GM23338 (cell line): Measurements from ENCODE around the gene KDM6A. TPM values are rescaled to one million over a fixed set of nuclear protein-coding genes. Genes with fewer than 3 reads are reported as not detected.

Experiments
- ATAC-seq: fragments of 200-7000 bp; cut with Tn5 transposase; 3 replicates; pipeline ENCODE4 v1.9.1; 2020
- DNase-seq: peaks from one replicate; pipeline ENCODE4 v3.0.0-alpha.2; 2015; ENCODE audit warnings: low spot score
- H2AFZ ChIP-seq: fragments of 200-600 bp; sonication (generic); 2 replicates; pipeline ENCODE4 v1.8.0; 2016; ENCODE audit warnings: antibody characterized with exemption, mild to moderate bottlenecking, moderate library complexity
- H3F3A ChIP-seq: fragments of 200-600 bp; sonication (generic); replicated peaks from 2 replicates; pipeline ENCODE4 v1.8.0; 2017; ENCODE audit warnings: antibody characterized with exemption, mixed run types, low read depth
- H3K27ac ChIP-seq: fragments of 200-600 bp; sonication (generic); 2 replicates; pipeline ENCODE4 v1.6.1; 2016; ENCODE audit warnings: low read depth
- H3K27me3 ChIP-seq: fragments of 200-600 bp; sonication (generic); 2 replicates; pipeline ENCODE4 v1.8.0; 2016; ENCODE audit warnings: mild to moderate bottlenecking, mixed run types, moderate library complexity; ENCODE audit not compliant: insufficient read depth
- H3K36me3 ChIP-seq: fragments of 200-600 bp; sonication (generic); 2 replicates; pipeline ENCODE4 v1.8.0; 2016; ENCODE audit warnings: mild to moderate bottlenecking; ENCODE audit not compliant: insufficient read depth
- H3K4me1 ChIP-seq: fragments of 200-600 bp; sonication (generic); 2 replicates; pipeline ENCODE4 v1.8.0; 2016; ENCODE audit warnings: mild to moderate bottlenecking, moderate library complexity; ENCODE audit not compliant: insufficient read depth
- H3K4me2 ChIP-seq: fragments of 200-600 bp; sonication (generic); 2 replicates; pipeline ENCODE4 v1.7.1; 2017; ENCODE audit warnings: mixed run types
- H3K4me3 ChIP-seq: fragments of 200-600 bp; sonication (generic); 2 replicates; pipeline ENCODE4 v1.6.1; 2016; ENCODE audit warnings: mixed run types
- H3K79me2 ChIP-seq: fragments of 200-600 bp; sonication (generic); replicated peaks from 2 replicates; pipeline ENCODE4 v1.8.0; 2017; ENCODE audit warnings: mild to moderate bottlenecking; ENCODE audit not compliant: insufficient read depth
- H3K9me2 ChIP-seq: fragments of 200-600 bp; sonication (generic); 2 replicates; pipeline ENCODE4 v1.8.0; 2017; ENCODE audit not compliant: insufficient read depth
- H4K20me1 ChIP-seq: fragments of 200-600 bp; sonication (generic); replicated peaks from 2 replicates; pipeline ENCODE4 v1.8.0; 2017; ENCODE audit warnings: mild to moderate bottlenecking; ENCODE audit not compliant: insufficient read depth
- H3K27ac Mint-ChIP-seq: 2 replicates; pipeline ENCODE4 v1.8.0; 2020; ENCODE audit warnings: inconsistent platforms, mild to moderate bottlenecking, moderate library complexity, mixed read lengths
- H3K27me3 Mint-ChIP-seq: 3 replicates; pipeline ENCODE4 v1.8.0; 2022; ENCODE audit warnings: low read depth, mild to moderate bottlenecking, moderate library complexity, mixed read lengths, inconsistent platforms; ENCODE audit not compliant: insufficient read depth, poor library complexity
- H3K36me3 Mint-ChIP-seq: 3 replicates; pipeline ENCODE4 v1.8.0; 2021; ENCODE audit warnings: low read depth, mild to moderate bottlenecking, inconsistent platforms, moderate library complexity, mixed read lengths
- H3K4me1 Mint-ChIP-seq: 3 replicates; pipeline ENCODE4 v1.8.0; 2020; ENCODE audit warnings: mild to moderate bottlenecking, inconsistent platforms, mixed read lengths
- H3K4me3 Mint-ChIP-seq: 3 replicates; pipeline ENCODE4 v1.8.0; 2021; ENCODE audit warnings: moderate library complexity, mild to moderate bottlenecking, inconsistent platforms, mixed read lengths
- H3K9me3 Mint-ChIP-seq: 3 replicates; pipeline ENCODE4 v1.8.0; 2020; ENCODE audit warnings: moderate library complexity, mild to moderate bottlenecking, inconsistent platforms, mixed read lengths
- CREB1 ChIP-seq: fragments of 250-450 bp; sonication (Bioruptor Pico); IDR thresholded peaks from 2 replicates; pipeline ENCODE4 v1.5.0; 2020; ENCODE audit warnings: low read depth, mild to moderate bottlenecking, moderate library complexity
- EZH2 ChIP-seq: fragments of 200-600 bp; sonication (generic); IDR thresholded peaks from one replicate; pipeline ENCODE4 v1.8.0; 2017; ENCODE audit warnings: antibody characterized with exemption, mild to moderate bottlenecking, low read depth; ENCODE audit not compliant: unreplicated experiment
- JUNB ChIP-seq: IDR thresholded peaks from one replicate; pipeline ENCODE4 v1.6.1; 2016; ENCODE audit warnings: antibody characterized with exemption; ENCODE audit not compliant: unreplicated experiment
- POLR2AphosphoS5 ChIP-seq: IDR thresholded peaks from 2 replicates; pipeline ENCODE4 v1.6.1; 2016; ENCODE audit warnings: antibody characterized with exemption, low read depth
- ZNF114 ChIP-seq: fragments of 250-450 bp; sonication (Bioruptor Pico); IDR thresholded peaks from 2 replicates; pipeline ENCODE4 v1.5.0; 2020; ENCODE audit warnings: mild to moderate bottlenecking, moderate library complexity
- ZNF331 ChIP-seq: fragments of 250-450 bp; sonication (Bioruptor Pico); IDR thresholded peaks from 2 replicates; pipeline ENCODE4 v1.5.0; 2020; ENCODE audit warnings: low read depth, mild to moderate bottlenecking, moderate library complexity
- polyA plus RNA-seq: library from polyadenylated mRNA; unstranded; fragments of >200 nt; fragmentation: Nextera tagmentation; extraction: Ambion mirVana; gene quantifications from 2 replicates; pipeline ENCODE4 v1.2.1, GENCODE V29; 2016
- total RNA-seq: library from RNA; depleted of rRNA; stranded (reverse); fragments of >200 nt; shearing (Covaris generic); gene quantifications from 2 replicates; pipeline ENCODE4 v1.2.3, GENCODE V29; 2014
- TF ChIP-seq, protein P1 (sequence below), 2 experiments: fragments of 200-600 bp in 1 of 2; sonication (generic) in 1 of 2; conservative IDR thresholded peaks; 2 replicates each; pipeline versions ENCODE4 v1.5.1 to v1.6.1; 2016 to 2017; ENCODE audit warnings: antibody characterized with exemption in 2 of 2, low read depth in 2 of 2, mild to moderate bottlenecking in 2 of 2, moderate library complexity in 1 of 2
- TF ChIP-seq, protein P2 (sequence below): IDR thresholded peaks from 2 replicates; pipeline ENCODE4 v1.6.1; 2016; ENCODE audit warnings: antibody characterized with exemption
- TF ChIP-seq, protein P3 (sequence below): fragments of 250-450 bp; sonication (Bioruptor Pico); IDR thresholded peaks from 2 replicates; pipeline ENCODE4 v1.5.0; 2020; ENCODE audit warnings: mild to moderate bottlenecking, moderate library complexity

Gene KDM6A
- total and polyA plus RNA-seq, 2 experiments from 2014 or later: 22.8 to 102 TPM

DNA sequence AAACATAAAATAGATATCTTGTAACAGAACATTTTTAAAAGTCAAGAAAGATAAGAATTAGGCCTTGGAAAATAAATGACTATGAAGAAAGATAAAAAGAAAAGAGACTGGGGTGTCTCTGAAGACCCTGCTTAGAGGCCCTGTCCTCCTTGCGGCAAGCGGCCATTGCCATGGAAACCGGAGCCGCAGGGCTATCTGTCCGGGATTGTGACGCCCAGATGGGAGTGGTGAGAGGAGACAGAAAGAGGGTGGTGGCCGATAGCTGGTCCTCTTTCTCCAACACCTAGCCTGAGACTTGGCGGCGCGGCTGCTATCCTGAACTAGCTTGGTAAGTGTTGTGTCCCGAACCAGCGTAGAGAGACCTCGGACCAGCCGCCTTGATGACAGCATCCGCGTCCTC, 29.2 kb upstream of the KDM6A start, which contains the start of gene DUSP21:
DUSP21 (plus strand) TSS at position 269 of the 400 bp plus-strand sequence; CDS start at position 381, 112 bp downstream.
- DNase-seq (no peak), ATAC-seq (no peak)
- Histone ChIP-seq H3K4me3 (no peak within 1 kb of the TSS), H3K36me3 (no peaks in the 10 kb centered on the region), H3K4me1 (no peaks in the 10 kb centered on the region), H3K79me2 (no peaks in the 10 kb centered on the region), H3K9me2 (no peaks in the 10 kb centered on the region), H3K4me2 (no peak within 1 kb of the TSS), H3K27ac (no peak within 1 kb of the TSS), H3F3A (no peaks in the 10 kb centered on the region), H2AFZ (no peak within 1 kb of the TSS), H4K20me1 (no peaks in the 10 kb centered on the region), H3K27me3 (no peaks in the 10 kb centered on the region)
- TF ChIP-seq ZNF331 (CRISPR knock-in tag) (no peak), ZNF114 (CRISPR knock-in tag) (no peak), POLR2AphosphoS5 (no peak), EZH2 (no peak), CREB1 (CRISPR knock-in tag) (no peak), JUNB (no peak)
- TF ChIP-seq, protein P1, sequence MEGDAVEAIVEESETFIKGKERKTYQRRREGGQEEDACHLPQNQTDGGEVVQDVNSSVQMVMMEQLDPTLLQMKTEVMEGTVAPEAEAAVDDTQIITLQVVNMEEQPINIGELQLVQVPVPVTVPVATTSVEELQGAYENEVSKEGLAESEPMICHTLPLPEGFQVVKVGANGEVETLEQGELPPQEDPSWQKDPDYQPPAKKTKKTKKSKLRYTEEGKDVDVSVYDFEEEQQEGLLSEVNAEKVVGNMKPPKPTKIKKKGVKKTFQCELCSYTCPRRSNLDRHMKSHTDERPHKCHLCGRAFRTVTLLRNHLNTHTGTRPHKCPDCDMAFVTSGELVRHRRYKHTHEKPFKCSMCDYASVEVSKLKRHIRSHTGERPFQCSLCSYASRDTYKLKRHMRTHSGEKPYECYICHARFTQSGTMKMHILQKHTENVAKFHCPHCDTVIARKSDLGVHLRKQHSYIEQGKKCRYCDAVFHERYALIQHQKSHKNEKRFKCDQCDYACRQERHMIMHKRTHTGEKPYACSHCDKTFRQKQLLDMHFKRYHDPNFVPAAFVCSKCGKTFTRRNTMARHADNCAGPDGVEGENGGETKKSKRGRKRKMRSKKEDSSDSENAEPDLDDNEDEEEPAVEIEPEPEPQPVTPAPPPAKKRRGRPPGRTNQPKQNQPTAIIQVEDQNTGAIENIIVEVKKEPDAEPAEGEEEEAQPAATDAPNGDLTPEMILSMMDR (conservative IDR thresholded peaks at IDR 0.05; ENCODE audit: low read depth in 2 of 2): no peak
- TF ChIP-seq, protein P2, sequence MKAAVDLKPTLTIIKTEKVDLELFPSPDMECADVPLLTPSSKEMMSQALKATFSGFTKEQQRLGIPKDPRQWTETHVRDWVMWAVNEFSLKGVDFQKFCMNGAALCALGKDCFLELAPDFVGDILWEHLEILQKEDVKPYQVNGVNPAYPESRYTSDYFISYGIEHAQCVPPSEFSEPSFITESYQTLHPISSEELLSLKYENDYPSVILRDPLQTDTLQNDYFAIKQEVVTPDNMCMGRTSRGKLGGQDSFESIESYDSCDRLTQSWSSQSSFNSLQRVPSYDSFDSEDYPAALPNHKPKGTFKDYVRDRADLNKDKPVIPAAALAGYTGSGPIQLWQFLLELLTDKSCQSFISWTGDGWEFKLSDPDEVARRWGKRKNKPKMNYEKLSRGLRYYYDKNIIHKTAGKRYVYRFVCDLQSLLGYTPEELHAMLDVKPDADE: no peak
- TF ChIP-seq, protein P3, sequence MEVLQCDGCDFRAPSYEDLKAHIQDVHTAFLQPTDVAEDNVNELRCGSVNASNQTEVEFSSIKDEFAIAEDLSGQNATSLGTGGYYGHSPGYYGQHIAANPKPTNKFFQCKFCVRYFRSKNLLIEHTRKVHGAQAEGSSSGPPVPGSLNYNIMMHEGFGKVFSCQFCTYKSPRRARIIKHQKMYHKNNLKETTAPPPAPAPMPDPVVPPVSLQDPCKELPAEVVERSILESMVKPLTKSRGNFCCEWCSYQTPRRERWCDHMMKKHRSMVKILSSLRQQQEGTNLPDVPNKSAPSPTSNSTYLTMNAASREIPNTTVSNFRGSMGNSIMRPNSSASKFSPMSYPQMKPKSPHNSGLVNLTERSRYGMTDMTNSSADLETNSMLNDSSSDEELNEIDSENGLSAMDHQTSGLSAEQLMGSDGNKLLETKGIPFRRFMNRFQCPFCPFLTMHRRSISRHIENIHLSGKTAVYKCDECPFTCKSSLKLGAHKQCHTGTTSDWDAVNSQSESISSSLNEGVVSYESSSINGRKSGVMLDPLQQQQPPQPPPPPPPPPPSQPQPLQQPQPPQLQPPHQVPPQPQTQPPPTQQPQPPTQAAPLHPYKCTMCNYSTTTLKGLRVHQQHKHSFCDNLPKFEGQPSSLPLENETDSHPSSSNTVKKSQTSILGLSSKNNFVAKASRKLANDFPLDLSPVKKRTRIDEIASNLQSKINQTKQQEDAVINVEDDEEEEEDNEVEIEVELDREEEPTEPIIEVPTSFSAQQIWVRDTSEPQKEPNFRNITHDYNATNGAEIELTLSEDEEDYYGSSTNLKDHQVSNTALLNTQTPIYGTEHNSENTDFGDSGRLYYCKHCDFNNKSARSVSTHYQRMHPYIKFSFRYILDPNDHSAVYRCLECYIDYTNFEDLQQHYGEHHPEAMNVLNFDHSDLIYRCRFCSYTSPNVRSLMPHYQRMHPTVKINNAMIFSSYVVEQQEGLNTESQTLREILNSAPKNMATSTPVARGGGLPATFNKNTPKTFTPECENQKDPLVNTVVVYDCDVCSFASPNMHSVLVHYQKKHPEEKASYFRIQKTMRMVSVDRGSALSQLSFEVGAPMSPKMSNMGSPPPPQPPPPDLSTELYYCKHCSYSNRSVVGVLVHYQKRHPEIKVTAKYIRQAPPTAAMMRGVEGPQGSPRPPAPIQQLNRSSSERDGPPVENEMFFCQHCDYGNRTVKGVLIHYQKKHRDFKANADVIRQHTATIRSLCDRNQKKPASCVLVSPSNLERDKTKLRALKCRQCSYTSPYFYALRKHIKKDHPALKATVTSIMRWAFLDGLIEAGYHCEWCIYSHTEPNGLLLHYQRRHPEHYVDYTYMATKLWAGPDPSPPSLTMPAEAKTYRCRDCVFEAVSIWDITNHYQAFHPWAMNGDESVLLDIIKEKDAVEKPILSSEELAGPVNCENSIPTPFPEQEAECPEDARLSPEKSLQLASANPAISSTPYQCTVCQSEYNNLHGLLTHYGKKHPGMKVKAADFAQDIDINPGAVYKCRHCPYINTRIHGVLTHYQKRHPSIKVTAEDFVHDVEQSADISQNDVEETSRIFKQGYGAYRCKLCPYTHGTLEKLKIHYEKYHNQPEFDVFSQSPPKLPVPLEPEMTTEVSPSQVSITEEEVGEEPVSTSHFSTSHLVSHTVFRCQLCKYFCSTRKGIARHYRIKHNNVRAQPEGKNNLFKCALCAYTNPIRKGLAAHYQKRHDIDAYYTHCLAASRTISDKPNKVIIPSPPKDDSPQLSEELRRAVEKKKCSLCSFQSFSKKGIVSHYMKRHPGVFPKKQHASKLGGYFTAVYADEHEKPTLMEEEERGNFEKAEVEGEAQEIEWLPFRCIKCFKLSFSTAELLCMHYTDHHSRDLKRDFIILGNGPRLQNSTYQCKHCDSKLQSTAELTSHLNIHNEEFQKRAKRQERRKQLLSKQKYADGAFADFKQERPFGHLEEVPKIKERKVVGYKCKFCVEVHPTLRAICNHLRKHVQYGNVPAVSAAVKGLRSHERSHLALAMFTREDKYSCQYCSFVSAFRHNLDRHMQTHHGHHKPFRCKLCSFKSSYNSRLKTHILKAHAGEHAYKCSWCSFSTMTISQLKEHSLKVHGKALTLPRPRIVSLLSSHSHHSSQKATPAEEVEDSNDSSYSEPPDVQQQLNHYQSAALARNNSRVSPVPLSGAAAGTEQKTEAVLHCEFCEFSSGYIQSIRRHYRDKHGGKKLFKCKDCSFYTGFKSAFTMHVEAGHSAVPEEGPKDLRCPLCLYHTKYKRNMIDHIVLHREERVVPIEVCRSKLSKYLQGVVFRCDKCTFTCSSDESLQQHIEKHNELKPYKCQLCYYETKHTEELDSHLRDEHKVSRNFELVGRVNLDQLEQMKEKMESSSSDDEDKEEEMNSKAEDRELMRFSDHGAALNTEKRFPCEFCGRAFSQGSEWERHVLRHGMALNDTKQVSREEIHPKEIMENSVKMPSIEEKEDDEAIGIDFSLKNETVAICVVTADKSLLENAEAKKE (CRISPR knock-in tag): no peak
- H3K27ac Mint-ChIP-seq: no peak within 1 kb of the TSS
- H3K36me3 Mint-ChIP-seq: no peaks in the 10 kb centered on the region
- H3K4me1 Mint-ChIP-seq: no peaks in the 10 kb centered on the region
- peaks cover 2% of the 10 kb centered on the region for H3K27me3 Mint-ChIP-seq
- H3K4me3 Mint-ChIP-seq: no peak within 1 kb of the TSS
- no peaks in the 10 kb centered on the region; the same call in 2 of the 3 replicates for H3K9me3 Mint-ChIP-seq
